Activated CD8-positive, alpha-beta memory T cell treated with anti-CD3 and anti-CD28 coated beads, Interleukin-2, amount 50 U/mL, for 1 hour (primary cell): Measurements from ENCODE around the gene CTRB1.
"Not testable (repeated sequence)": the region's sequence is repeated elsewhere in the genome, so short reads cannot be mapped to it uniquely, and the experiment has no call there.

Source experiments
- DNase-seq: peaks from one replicate; pipeline ENCODE4 v3.0.0-alpha.2; 2020; ENCODE audit errors: extremely low read depth

Gene CTRB1

GRCh38 chr16:75240633-75241032, 21.8 kb downstream of the CTRB1 start:
- not testable (repeated sequence) for DNase-seq

GRCh38 chr16:75241412-75241811, 22.6 kb downstream of the CTRB1 start:
- DNase-seq: no peak

- DNase-seq: no peak
These were observed 23.2 kb downstream of the CTRB1 start for GRCh38 chr16:75241955-75242354.

- not testable (repeated sequence) for DNase-seq
These were observed 23.8 kb downstream of the CTRB1 start for GRCh38 chr16:75242436-75243078.

GRCh38 chr16:75243667-75244224, 25.0 kb downstream of the CTRB1 start:
- DNase-seq: no peak

- DNase-seq: no peak
These were observed 25.5 kb downstream of the CTRB1 start for GRCh38 chr16:75244225-75244809.

- DNase-seq: no peak
These were observed 26.3 kb downstream of the CTRB1 start for GRCh38 chr16:75244844-75245758.

- no peak for DNase-seq
These were observed 27.9 kb downstream of the CTRB1 start for GRCh38 chr16:75246504-75247205.

GRCh38 chr16:75247249-75247648, 28.5 kb downstream of the CTRB1 start:
- DNase-seq: no peak

- no peak for DNase-seq
These were observed 29.4 kb downstream of the CTRB1 start for GRCh38 chr16:75248142-75248535.

GRCh38 chr16:75248536-75249380, 30.0 kb downstream of the CTRB1 start:
- DNase-seq: no peak

GRCh38 chr16:75249441-75249840, 30.7 kb downstream of the CTRB1 start:
- DNase-seq: no peak

- DNase-seq: no peak
These were observed 31.5 kb downstream of the CTRB1 start for GRCh38 chr16:75250089-75250808.

- no peak for DNase-seq
These were observed 32.1 kb downstream of the CTRB1 start for GRCh38 chr16:75250809-75251279.

GRCh38 chr16:75251280-75252048, 32.7 kb downstream of the CTRB1 start, which contains the start of gene BCAR1:
BCAR1 (minus strand) TSS chr16:75251624; CDS start chr16:75251482, 142 bp downstream.
- DNase-seq: no peak

- no peak for DNase-seq
These were observed 33.5 kb downstream of the CTRB1 start for GRCh38 chr16:75252049-75252864.

GRCh38 chr16:75252946-75253911, 34.4 kb downstream of the CTRB1 start:
- DNase-seq: no peak
